ENCODE data around the gene FAM13A. TPM values are rescaled to one million over a fixed set of nuclear protein-coding genes. Genes with fewer than 3 reads are reported as not detected.

The FAM13A gene
- 23.5 and 27.4 TPM in 2 replicates for total RNA-seq

DNA sequence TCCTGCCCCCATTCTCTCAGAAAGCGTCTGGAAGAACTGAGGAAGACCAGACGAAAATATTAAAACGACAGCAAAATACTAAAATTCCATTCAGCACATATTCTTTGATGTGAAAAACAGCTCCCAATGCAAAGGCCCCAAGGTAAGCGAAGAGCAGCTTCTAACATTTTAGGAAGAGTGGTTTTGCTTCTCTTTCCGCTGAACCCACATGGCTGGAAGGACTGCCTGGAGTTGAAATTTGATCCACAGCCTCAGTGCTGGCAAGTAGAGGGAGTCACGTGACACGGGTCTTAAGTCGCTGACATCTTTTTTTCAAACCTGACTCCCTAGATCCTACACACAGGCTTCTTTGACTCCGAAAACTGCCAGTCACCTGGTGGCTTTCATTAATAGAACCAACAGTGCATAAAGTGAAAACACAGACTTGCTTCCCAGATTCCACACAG lies at the start of gene FAM13A:
Gene FAM13A (minus strand): TSS at position 233 of the 446 bp plus-strand sequence. CDS start 221 bp downstream, at position 12.

DNA sequence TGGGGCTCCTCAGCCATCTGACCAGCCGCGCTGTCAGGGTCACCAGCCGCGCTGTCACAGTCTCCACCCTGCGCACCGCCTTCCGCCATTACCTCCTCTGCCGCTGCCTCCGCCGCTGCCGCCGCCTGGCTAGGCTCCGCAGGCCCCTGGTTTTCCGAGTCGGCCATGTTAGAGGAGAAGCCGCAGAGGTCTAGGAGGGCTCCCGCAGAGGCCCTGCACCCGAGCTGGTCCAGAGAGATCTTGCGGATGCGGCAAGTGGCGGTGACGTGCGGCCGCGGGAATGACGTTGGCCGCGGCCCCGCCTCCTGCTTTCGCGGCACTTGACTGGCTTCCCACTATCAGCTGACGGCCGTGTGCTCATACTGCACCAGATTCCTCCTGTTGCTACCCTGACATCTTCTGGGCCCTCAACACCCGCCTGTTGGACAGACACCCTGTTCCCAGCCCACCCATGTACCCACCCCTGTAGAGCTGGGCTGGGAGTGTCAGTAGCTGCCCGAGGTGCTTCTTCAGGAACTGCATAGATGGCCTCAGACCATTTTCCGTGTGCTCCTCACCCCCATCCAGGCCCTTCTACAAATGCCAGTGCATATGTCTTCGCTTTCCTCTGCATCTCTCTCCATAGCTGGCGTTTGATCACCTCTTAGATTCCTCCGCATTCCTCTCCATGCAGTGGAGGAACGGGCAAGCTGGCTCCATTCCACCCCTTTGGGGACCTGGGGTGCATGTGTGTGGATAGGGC lies 359.2 kb downstream of the FAM13A start, which contains the start of gene NAP1L5:
Gene NAP1L5 (minus strand): TSS at position 242 of the 742 bp plus-strand sequence. CDS start 75 bp downstream, at position 167.

Small RNAs within 50 kb of the gene (small RNA-seq; reads per million reads assigned to genes)
- not detected for gene RF02115
- 1.0 reads per million, percentile 60 among the genes with 10 or more reads in this experiment for gene RNU6-33P

Other genes starting within 250 kb of the FAM13A start
- gene TIGD2, start 54.3 kb upstream of the FAM13A start, total RNA-seq = 5.5 and 7.4 TPM in 2 replicates

Measured in subcutaneous preadipocyte (primary cell).